PC-9 (cell line): ENCODE results near the gene COL21A1. TPM values are rescaled to one million over a fixed set of nuclear protein-coding genes. Genes with fewer than 3 reads are reported as not detected.

Experiments
- BruUV-seq: library from RNA; stranded (reverse); fragments of 400-500 nt; replicated peaks from 2 replicates; lab custom pipeline; 2021; lab: Mats Ljungman, UMichigan
- CTCF ChIA-PET: fragments of 300-600 bp; sonication (Branson Sonifier 250); formaldehyde crosslinking; loops from one replicate; lab custom pipeline; 2022; ENCODE audit warnings: antibody characterized with exemption; lab: Charles Lee
- POLR2A ChIA-PET: fragments of 300-600 bp; sonication (Branson Sonifier 250); formaldehyde crosslinking; loops from one replicate; lab custom pipeline; 2022; ENCODE audit warnings: antibody characterized with exemption; ENCODE audit not compliant: unreplicated experiment; lab: Charles Lee
- DNase-seq, 2 experiments: peaks; one replicate each; pipeline versions ENCODE4 v3.0.0 to v3.0.0-alpha.2; 2015 to 2022; ENCODE audit warnings: mixed read lengths in 1 of 2
- H2AFZ ChIP-seq: fragments of 200-600 bp; sonication (generic); 2 replicates; pipeline ENCODE4 v1.8.1; 2017; ENCODE audit warnings: antibody characterized with exemption
- H3F3A ChIP-seq: fragments of 200-600 bp; sonication (generic); 2 replicates; pipeline ENCODE4 v1.8.1; 2017; ENCODE audit warnings: antibody characterized with exemption, mild to moderate bottlenecking, low read depth; ENCODE audit not compliant: insufficient read depth
- H3K27ac ChIP-seq: fragments of 200-600 bp; sonication (generic); 2 replicates; pipeline ENCODE4 v1.6.1; 2016; ENCODE audit warnings: mixed run types
- H3K27me3 ChIP-seq: fragments of 200-600 bp; sonication (generic); 2 replicates; pipeline ENCODE4 v1.6.1; 2016; ENCODE audit warnings: low read depth, mixed run types; ENCODE audit not compliant: insufficient read depth
- H3K36me3 ChIP-seq: fragments of 200-600 bp; sonication (generic); 2 replicates; pipeline ENCODE4 v1.6.1; 2016; ENCODE audit warnings: low read depth, mixed run types
- H3K4me1 ChIP-seq: fragments of 200-600 bp; sonication (generic); replicated peaks from 2 replicates; pipeline ENCODE4 v1.6.1; 2016; ENCODE audit warnings: mixed run types; ENCODE audit not compliant: insufficient read depth
- H3K4me2 ChIP-seq: fragments of 200-600 bp; sonication (generic); 2 replicates; pipeline ENCODE4 v1.6.1; 2017; ENCODE audit warnings: mixed run types
- H3K4me3 ChIP-seq: fragments of 200-600 bp; sonication (generic); 2 replicates; pipeline ENCODE4 v1.6.1; 2016; ENCODE audit warnings: mixed run types
- H3K79me2 ChIP-seq: fragments of 200-600 bp; sonication (generic); 2 replicates; pipeline ENCODE4 v1.6.1; 2017; ENCODE audit warnings: low read depth, mixed run types
- H3K9me2 ChIP-seq: fragments of 200-600 bp; sonication (generic); 2 replicates; pipeline ENCODE4 v1.8.1; 2017; ENCODE audit warnings: mild to moderate bottlenecking; ENCODE audit not compliant: insufficient read depth
- H3K9me3 ChIP-seq: fragments of 200-600 bp; sonication (generic); 2 replicates; pipeline ENCODE4 v1.8.1; 2016; ENCODE audit warnings: low read depth; ENCODE audit not compliant: insufficient read depth
- H4K20me1 ChIP-seq: fragments of 200-600 bp; sonication (generic); 2 replicates; pipeline ENCODE4 v1.8.1; 2017; ENCODE audit not compliant: insufficient read depth
- EZH2 ChIP-seq: fragments of 200-600 bp; sonication (generic); IDR thresholded peaks from 2 replicates; pipeline ENCODE4 v1.8.0; 2017; ENCODE audit warnings: antibody characterized with exemption, low read depth
- intact Hi-C: fragments of 100-400 bp; cut with micrococcal nuclease; formaldehyde crosslinking; loops from one replicate; pipeline ENCODE4 v1.10.0; 2022; ENCODE audit not compliant: unreplicated experiment
- total RNA-seq: library from RNA; stranded (reverse); gene quantifications from 2 replicates; pipeline ENCODE4 v1.2.3, GENCODE V29; 2021
- TF ChIP-seq, protein P1 (sequence below): fragments of 200-600 bp; sonication (generic); conservative IDR thresholded peaks from 2 replicates; pipeline ENCODE4 v1.6.1; 2017; ENCODE audit warnings: mixed run types, antibody characterized with exemption, mild to moderate bottlenecking, moderate library complexity

Gene COL21A1
- total RNA-seq, 1 experiment from 2014 or later = not detected

DNA sequence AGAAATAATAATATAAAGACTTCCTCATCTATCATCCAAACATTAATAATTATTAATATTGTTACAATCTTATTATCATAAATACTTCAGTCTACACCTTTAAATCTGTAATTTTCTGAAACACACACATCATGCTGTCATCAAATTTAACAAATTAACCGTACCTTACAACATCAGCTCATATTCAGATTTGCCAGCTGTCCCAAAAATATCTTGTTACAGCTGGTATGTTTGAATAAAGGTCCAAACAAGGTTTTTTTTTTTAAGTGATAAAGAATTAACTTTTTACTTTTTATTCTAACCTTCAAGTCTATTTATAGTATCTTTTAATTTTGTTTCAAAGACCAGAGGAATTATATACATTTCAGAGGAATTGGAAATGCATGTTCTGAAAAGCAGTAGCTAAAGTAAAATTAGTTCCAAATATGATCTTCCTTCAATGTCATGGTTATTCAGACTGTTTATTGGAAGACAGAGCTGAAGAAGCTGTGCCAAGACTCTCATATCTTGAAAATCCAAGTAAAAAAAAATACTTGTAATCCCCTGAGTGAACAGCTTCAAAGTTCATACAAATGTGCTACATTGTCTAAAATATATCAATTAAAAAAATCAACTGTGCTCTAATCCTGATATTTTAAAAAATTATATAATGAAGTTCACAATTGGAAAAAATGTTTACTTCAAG, 210.3 kb downstream of the COL21A1 start:
- no peaks in the 10 kb centered on the region for H3K4me1 ChIP-seq
- no TSS peak for BruUV-seq
- H3K36me3 ChIP-seq = no peaks in the 10 kb centered on the region
- no peaks in the 10 kb centered on the region for H3K27me3 ChIP-seq
- ChIA-PET CTCF (interaction anchor here (0.6 kb wide), 1 partner anchor 32 kb away, joined by 3 read pairs; no protein-coding TSS in a partner anchor), POLR2A (no interaction called here)
- H3K79me2 ChIP-seq = no peaks in the 10 kb centered on the region
- no peak overlapping the region for H3K4me3 ChIP-seq
- H3K9me3 ChIP-seq = no peaks in the 10 kb centered on the region
- no peak overlapping the region for H3K27ac ChIP-seq
- no peak overlapping the region for H2AFZ ChIP-seq
- intact Hi-C loops = no loop called here
- H3K4me2 ChIP-seq = no peak overlapping the region
- H3K9me2 ChIP-seq = 0 out of 2 replicates have a peak, but pooled peaks cover 5% of the 10 kb centered on the region
- H4K20me1 ChIP-seq = no peaks in the 10 kb centered on the region
- no peak for TF ChIP-seq EZH2
- TF ChIP-seq, protein P1, sequence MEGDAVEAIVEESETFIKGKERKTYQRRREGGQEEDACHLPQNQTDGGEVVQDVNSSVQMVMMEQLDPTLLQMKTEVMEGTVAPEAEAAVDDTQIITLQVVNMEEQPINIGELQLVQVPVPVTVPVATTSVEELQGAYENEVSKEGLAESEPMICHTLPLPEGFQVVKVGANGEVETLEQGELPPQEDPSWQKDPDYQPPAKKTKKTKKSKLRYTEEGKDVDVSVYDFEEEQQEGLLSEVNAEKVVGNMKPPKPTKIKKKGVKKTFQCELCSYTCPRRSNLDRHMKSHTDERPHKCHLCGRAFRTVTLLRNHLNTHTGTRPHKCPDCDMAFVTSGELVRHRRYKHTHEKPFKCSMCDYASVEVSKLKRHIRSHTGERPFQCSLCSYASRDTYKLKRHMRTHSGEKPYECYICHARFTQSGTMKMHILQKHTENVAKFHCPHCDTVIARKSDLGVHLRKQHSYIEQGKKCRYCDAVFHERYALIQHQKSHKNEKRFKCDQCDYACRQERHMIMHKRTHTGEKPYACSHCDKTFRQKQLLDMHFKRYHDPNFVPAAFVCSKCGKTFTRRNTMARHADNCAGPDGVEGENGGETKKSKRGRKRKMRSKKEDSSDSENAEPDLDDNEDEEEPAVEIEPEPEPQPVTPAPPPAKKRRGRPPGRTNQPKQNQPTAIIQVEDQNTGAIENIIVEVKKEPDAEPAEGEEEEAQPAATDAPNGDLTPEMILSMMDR = no peak
- no peaks in the 10 kb centered on the region for H3F3A ChIP-seq
- no peak for DNase-seq

DNA sequence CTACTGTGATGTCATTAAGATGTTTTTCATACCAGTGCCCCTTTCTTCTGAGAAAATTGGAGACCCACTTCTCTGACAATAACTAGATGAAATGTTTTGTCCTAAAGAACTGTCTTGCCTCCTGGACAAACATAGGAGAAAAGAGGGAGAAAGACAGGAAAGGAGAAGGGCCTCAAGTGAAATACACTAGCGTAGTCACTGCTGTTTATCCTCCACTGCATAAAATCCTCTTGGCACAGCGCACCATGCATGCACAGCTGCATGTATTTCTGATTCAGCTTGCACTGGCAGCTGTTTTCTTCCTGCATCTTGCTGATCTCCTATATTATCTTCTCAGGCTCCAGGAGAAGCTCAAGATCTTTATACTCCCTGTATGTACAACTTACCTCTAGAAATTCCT, 214.0 kb downstream of the COL21A1 start:
- intact Hi-C loops = no loop called here
- no peak for DNase-seq
- TF ChIP-seq, protein P1 = no peak
- POLR2A ChIA-PET = interaction anchor here (0.6 kb wide), 1 partner anchor 292 kb away, joined by 8 read pairs; no protein-coding TSS in a partner anchor
- Histone ChIP-seq H2AFZ (no peak overlapping the region), H3K79me2 (no peaks in the 10 kb centered on the region), H3K27me3 (no peaks in the 10 kb centered on the region), H3K4me1 (no peaks in the 10 kb centered on the region), H3K4me3 (no peak overlapping the region), H4K20me1 (no peaks in the 10 kb centered on the region), H3K27ac (no peak overlapping the region), H3F3A (no peaks in the 10 kb centered on the region), H3K9me2 (0 out of 2 replicates have a peak, but pooled peaks cover 2% of the 10 kb centered on the region), H3K36me3 (no peaks in the 10 kb centered on the region), H3K9me3 (no peaks in the 10 kb centered on the region), H3K4me2 (no peak overlapping the region)
- CTCF ChIA-PET = no interaction called here
- BruUV-seq = no TSS peak

DNA sequence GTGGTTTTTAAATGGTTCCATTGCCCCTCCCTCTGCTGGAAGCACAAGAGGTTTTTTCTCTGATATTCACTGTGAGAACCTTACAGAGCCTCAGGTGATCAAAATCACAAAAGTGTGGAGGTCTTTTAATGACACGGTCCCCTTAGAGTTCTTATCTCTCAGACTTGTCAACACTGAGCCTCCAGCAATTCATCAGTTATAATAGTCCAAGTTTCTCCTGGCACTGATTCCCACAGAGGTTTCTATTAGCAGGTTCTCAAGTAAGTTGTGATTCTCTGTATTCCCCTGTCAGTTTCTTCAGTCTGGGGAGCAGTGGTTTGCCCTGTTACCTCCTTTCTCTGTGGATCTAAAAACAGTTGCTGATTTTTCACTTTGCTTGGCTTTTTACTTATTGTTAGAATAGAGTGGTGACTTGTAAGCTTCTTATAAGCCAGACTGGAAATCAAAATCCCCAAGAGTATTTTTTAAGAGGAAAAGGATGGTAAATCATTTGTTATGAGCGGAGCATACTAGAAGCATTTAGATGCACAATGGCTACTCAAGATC, 214.6 kb downstream of the COL21A1 start:
- ChIA-PET POLR2A (interaction anchor here (0.6 kb wide), 1 partner anchor 291 kb away, joined by 8 read pairs; no protein-coding TSS in a partner anchor), CTCF (no interaction called here)
- Histone ChIP-seq H3K27ac (no peak overlapping the region), H3K4me3 (no peak overlapping the region), H4K20me1 (no peaks in the 10 kb centered on the region), H3K4me2 (no peak overlapping the region), H3F3A (no peaks in the 10 kb centered on the region), H3K9me3 (no peaks in the 10 kb centered on the region), H3K9me2 (no peaks in the 10 kb centered on the region), H3K36me3 (no peaks in the 10 kb centered on the region), H2AFZ (no peak overlapping the region), H3K79me2 (no peaks in the 10 kb centered on the region), H3K4me1 (no peaks in the 10 kb centered on the region), H3K27me3 (no peaks in the 10 kb centered on the region)
- TF ChIP-seq EZH2 = no peak
- TF ChIP-seq, protein P1 = no peak
- DNase-seq = no peak
- BruUV-seq = no TSS peak
- intact Hi-C loops = no loop called here
